Transverse colon (tissue), 3 donors: ENCODE data around the gene ACVR1C.

Source experiments
- EP300 ChIP-seq: sonication (generic); formaldehyde crosslinking; IDR thresholded peaks from one replicate; pipeline ENCODE4 v1.6.1; 2017; ENCODE audit warnings: antibody characterized with exemption, low read depth
- TF ChIP-seq, protein P1 (sequence below), 5 experiments: fragments of 200-600 bp in 3 of 5; fragments of 450-650 bp in 2 of 5; sonication (generic) in 3 of 5; IDR thresholded peaks; 1 replicate in 2 of 5; 2 replicates in 3 of 5; pipeline ENCODE4 v1.5.1; 2016 to 2017; ENCODE audit warnings: antibody characterized with exemption in 5 of 5, inconsistent platforms in 3 of 5, mild to moderate bottlenecking in 2 of 5, moderate library complexity in 1 of 5

- TF ChIP-seq EP300: no peak
- TF ChIP-seq, protein P1, sequence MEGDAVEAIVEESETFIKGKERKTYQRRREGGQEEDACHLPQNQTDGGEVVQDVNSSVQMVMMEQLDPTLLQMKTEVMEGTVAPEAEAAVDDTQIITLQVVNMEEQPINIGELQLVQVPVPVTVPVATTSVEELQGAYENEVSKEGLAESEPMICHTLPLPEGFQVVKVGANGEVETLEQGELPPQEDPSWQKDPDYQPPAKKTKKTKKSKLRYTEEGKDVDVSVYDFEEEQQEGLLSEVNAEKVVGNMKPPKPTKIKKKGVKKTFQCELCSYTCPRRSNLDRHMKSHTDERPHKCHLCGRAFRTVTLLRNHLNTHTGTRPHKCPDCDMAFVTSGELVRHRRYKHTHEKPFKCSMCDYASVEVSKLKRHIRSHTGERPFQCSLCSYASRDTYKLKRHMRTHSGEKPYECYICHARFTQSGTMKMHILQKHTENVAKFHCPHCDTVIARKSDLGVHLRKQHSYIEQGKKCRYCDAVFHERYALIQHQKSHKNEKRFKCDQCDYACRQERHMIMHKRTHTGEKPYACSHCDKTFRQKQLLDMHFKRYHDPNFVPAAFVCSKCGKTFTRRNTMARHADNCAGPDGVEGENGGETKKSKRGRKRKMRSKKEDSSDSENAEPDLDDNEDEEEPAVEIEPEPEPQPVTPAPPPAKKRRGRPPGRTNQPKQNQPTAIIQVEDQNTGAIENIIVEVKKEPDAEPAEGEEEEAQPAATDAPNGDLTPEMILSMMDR (IDR thresholded peaks at IDR 0.05): no peak
These were observed 28.4 kb upstream of the ACVR1C start for GRCh38 chr2:157657101-157657500.
